BJ (cell line): Measurements from ENCODE around the gene EFNA5. TPM values are rescaled to one million over a fixed set of nuclear protein-coding genes. Genes with fewer than 3 reads are reported as not detected.

ENCODE experiments used
- CTCF ChIA-PET: fragments of 350-600 bp; formaldehyde crosslinking; extraction: SDS; loops from one replicate; lab custom pipeline; 2021; ENCODE audit warnings: antibody characterized with exemption, inconsistent platforms; lab: Yijun Ruan, JAX
- POLR2A ChIA-PET: fragments of 300-600 bp; sonication (Branson Sonifier 250); formaldehyde crosslinking; extraction: SDS; loops from one replicate; lab custom pipeline; 2021; ENCODE audit warnings: antibody characterized with exemption; lab: Charles Lee
- DNase-seq: peaks from one replicate; pipeline ENCODE4 v3.0.0-alpha.2; 2011; ENCODE audit warnings: low read depth
- H3K27me3 ChIP-seq: 2 replicates; pipeline ENCODE4 v1.6.0; 2011; ENCODE audit warnings: low read length; ENCODE audit not compliant: control insufficient read depth, insufficient read depth
- H3K36me3 ChIP-seq: 2 replicates; pipeline ENCODE4 v1.5.1; 2011; ENCODE audit warnings: low read length; ENCODE audit not compliant: control insufficient read depth, insufficient read depth
- H3K4me3 ChIP-seq: 2 replicates; pipeline ENCODE4 v1.5.1; 2011; ENCODE audit warnings: low read depth, mild to moderate bottlenecking, control low read depth, low read length
- polyA plus RNA-seq: library from polyadenylated mRNA; depleted of rRNA; stranded (reverse); fragments of >200 nt; gene quantifications from 2 replicates; pipeline ENCODE4 v1.2.3, GENCODE V29; 2011
- TF ChIP-seq, protein P1 (sequence below): IDR thresholded peaks from 2 replicates; pipeline ENCODE4 v1.5.1; 2011; ENCODE audit warnings: low read depth, mild to moderate bottlenecking, control low read depth, inconsistent platforms, low read length, moderate library complexity; ENCODE audit not compliant: insufficient read depth

EFNA5 gene
- polyA plus RNA-seq, 1 experiment: 0.67 TPM

DNA sequence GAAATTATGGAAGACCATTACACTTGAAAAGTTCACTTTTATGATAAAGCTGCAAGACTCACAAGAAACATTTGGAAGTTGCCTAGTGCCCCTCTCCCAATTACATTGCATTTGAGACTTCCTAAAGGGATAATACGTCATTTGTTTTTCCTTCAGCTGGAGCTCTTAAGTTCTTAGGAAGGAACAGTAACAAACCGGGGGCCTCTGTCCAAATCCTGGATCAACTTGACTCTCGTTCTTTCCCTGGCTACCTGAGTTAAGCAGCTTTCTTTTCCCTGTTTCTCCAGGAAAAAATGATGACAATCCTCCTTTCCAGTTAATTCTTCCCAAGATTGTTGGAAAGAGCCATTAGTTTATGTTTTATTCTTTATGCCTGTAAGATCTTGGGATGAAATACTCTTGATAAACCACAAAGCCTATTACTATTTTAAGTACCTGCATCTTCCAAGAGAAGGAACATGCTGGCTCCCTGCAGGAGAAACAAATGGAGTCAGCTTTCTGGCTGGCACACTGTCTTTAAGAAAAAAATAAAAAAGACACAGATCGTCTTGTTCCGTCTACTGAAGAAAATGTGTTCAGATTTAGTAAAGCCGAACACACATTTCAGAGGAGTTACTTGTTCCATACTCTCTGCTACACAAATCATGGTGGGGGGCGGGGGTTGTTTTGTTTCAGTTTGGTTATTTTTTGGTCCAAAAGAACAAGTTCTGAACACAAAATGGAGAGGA, 297.9 kb downstream of the EFNA5 start:
- TF ChIP-seq, protein P1, sequence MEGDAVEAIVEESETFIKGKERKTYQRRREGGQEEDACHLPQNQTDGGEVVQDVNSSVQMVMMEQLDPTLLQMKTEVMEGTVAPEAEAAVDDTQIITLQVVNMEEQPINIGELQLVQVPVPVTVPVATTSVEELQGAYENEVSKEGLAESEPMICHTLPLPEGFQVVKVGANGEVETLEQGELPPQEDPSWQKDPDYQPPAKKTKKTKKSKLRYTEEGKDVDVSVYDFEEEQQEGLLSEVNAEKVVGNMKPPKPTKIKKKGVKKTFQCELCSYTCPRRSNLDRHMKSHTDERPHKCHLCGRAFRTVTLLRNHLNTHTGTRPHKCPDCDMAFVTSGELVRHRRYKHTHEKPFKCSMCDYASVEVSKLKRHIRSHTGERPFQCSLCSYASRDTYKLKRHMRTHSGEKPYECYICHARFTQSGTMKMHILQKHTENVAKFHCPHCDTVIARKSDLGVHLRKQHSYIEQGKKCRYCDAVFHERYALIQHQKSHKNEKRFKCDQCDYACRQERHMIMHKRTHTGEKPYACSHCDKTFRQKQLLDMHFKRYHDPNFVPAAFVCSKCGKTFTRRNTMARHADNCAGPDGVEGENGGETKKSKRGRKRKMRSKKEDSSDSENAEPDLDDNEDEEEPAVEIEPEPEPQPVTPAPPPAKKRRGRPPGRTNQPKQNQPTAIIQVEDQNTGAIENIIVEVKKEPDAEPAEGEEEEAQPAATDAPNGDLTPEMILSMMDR: no peak
- CTCF ChIA-PET: no interaction called here
- H3K27me3 ChIP-seq: peaks cover 1% of the 10 kb centered on the region; the same call in 1 of the 2 replicates
- H3K36me3 ChIP-seq: no peaks in the 10 kb centered on the region
- POLR2A ChIA-PET: no interaction called here
- H3K4me3 ChIP-seq: no peak overlapping the region
- DNase-seq: no peak

DNA sequence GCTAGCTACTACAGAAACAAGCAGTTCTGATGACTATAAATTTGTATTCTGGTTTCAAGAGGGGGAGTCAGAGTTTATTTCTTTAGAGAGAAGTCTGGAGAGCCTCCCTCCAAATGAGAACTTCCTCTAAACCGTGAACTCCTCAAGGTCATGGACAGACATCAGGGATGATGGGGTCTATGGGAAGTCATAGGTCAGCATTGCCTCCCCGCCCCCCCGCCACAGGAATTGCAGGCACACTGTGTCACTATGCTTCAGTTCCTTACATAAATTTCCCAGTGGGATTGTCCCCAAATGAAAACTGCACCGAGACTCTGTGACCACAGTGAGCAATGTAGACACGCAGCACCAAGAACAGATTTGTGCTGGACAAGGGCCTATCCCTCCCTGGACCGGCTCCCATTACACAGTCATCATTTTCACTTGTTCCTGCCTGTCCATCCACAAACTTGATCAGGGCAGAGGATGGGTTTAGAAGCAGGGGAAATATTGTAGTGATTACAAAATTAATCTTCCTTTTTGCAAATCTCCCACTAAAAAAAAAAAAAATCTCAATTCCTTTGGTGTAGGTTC, 300.3 kb downstream of the EFNA5 start:
- DNase-seq: no peak
- TF ChIP-seq, protein P1: no peak
- H3K36me3 ChIP-seq: no peaks in the 10 kb centered on the region
- ChIA-PET POLR2A (no interaction called here), CTCF (no interaction called here)
- H3K27me3 ChIP-seq: peaks cover 1% of the 10 kb centered on the region; the same call in 1 of the 2 replicates
- no peak overlapping the region for H3K4me3 ChIP-seq

DNA sequence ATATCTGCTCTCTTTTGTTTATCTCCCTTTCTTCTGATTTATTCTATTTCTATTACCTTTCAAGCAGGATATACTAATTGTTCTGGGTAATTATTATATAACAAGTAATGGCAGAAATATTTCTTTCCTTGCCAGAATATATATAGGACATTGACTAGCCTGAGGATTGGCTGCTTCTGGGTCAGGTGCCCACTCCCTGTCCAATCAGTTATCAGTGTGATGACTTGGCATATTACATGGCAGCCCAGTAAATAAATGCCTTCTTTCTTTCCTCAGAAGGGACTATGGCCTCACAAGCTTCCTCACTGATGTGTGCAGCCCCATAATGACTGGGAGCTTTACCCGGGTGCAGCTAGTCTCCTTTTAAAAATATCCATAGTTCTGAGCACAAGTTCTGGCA, 301.1 kb downstream of the EFNA5 start:
- POLR2A ChIA-PET: no interaction called here
- CTCF ChIA-PET: no interaction called here
- no peak for DNase-seq

DNA sequence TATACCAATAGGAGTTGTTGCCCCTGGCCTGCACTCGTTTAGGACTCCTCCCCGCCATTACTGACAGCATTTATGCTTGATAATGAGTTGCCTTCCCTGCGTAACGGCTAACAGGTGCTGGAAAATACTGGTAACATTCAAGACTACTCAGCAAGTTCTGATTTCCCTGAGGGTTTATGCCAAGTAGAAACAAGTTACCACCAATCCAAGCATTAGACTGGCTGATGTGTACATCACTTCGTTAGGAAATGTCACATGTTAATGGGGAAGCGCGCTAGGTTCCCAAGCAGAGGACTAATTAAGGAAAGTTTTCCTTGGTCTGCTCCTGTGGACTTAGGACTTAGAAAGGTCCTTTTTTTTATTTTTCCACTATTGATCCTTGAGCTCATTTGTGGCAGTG, 302.1 kb downstream of the EFNA5 start:
- no peak for DNase-seq
- TF ChIP-seq, protein P1: no peak
- H3K4me3 ChIP-seq: no peak overlapping the region
- ChIA-PET CTCF (no interaction called here), POLR2A (no interaction called here)
- peaks cover 1% of the 10 kb centered on the region; the same call in 1 of the 2 replicates for H3K27me3 ChIP-seq
- H3K36me3 ChIP-seq: no peaks in the 10 kb centered on the region

More for the DNA sequence above, 301.1 kb downstream of the EFNA5 start:
- peaks cover 1% of the 10 kb centered on the region; the same call in 1 of the 2 replicates for H3K27me3 ChIP-seq
- no peaks in the 10 kb centered on the region for H3K36me3 ChIP-seq
- H3K4me3 ChIP-seq: no peak overlapping the region
- TF ChIP-seq, protein P1: no peak

DNA sequence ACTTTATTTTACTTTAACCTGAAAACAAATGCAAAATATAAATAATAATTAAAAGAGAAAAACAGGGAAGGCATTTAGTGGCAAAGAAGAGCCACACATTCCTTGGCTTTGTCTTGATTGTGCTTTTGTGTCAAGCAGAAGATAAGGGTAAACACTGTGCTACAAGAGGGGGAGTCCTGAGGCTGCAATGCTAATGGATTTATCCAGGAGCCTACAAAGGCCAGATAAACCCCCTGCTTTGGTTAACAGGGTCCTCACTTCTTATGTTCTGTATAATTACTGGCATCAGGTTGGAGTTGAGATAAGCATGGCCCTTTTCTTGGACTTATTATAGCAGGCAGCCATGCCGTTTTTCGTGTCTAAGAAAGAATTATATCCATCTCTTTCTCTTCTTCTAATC, 302.8 kb downstream of the EFNA5 start:
- CTCF ChIA-PET: no interaction called here

More for the DNA sequence above, 302.8 kb downstream of the EFNA5 start:
- H3K4me3 ChIP-seq: no peak overlapping the region
- no peaks in the 10 kb centered on the region for H3K36me3 ChIP-seq
- POLR2A ChIA-PET: no interaction called here
- no peak for DNase-seq
- TF ChIP-seq, protein P1: no peak
- H3K27me3 ChIP-seq: peaks cover 1% of the 10 kb centered on the region; the same call in 1 of the 2 replicates
